Measurements from ENCODE around the gene PRDM16.

The PRDM16 gene

DNA sequence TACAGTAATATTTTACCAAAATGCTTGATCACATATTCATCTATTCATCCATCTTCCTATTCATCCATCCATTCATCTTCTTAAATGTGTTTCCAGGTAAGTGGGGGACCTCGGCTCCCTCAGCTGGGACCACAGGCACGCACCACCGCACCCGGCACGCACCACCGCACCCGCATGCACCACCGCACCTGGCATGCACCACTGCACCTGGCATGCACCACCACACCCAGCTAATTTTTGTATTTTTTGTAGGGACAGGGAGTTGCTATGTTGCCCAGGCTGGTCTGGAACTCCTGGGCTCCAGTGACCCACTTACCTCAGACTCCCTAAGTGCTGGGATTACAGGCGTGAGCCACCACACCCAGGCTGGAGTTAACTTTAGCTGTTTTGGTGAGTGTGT is 26.5 kb upstream of the PRDM16 start:
- no peak for DNase-seq (ENCODE audit: low spot score)
- TF ChIP-seq, protein P1, sequence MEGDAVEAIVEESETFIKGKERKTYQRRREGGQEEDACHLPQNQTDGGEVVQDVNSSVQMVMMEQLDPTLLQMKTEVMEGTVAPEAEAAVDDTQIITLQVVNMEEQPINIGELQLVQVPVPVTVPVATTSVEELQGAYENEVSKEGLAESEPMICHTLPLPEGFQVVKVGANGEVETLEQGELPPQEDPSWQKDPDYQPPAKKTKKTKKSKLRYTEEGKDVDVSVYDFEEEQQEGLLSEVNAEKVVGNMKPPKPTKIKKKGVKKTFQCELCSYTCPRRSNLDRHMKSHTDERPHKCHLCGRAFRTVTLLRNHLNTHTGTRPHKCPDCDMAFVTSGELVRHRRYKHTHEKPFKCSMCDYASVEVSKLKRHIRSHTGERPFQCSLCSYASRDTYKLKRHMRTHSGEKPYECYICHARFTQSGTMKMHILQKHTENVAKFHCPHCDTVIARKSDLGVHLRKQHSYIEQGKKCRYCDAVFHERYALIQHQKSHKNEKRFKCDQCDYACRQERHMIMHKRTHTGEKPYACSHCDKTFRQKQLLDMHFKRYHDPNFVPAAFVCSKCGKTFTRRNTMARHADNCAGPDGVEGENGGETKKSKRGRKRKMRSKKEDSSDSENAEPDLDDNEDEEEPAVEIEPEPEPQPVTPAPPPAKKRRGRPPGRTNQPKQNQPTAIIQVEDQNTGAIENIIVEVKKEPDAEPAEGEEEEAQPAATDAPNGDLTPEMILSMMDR (IDR thresholded peaks at IDR 0.05; ENCODE audit: borderline replicate concordance, control extremely low read depth, extremely low read depth, insufficient read depth, missing control alignments), result no peak
- in situ Hi-C loops (cut with MboI; ENCODE audit: low sequenced_read_pairs, unreplicated experiment), result no loop called here

DNA sequence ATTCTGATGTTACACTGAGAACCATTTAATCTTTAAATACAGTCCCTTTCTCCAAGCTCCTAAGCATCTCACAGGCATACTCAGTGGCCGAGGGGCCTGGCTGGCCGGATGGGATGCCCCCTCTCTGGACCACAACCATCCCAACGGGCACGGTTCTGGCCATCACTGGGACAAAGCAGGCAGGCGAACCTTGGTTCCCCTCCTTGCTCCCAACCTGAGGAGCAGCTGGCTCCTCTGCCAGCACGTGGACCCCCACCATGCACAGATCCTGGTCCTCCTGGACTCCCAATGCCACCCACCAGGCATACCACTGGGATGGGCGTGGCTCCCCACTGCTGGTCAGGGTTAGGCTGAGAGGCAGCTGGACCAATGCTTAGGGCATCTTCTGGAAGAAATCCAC is 19.8 kb upstream of the PRDM16 start:
- TF ChIP-seq, protein P1 (IDR thresholded peaks at IDR 0.05; ENCODE audit: borderline replicate concordance, control extremely low read depth, extremely low read depth, insufficient read depth, missing control alignments), result no peak
- in situ Hi-C loops (cut with MboI; ENCODE audit: low sequenced_read_pairs, unreplicated experiment), result no loop called here
- no peak for DNase-seq (ENCODE audit: low spot score)

DNA sequence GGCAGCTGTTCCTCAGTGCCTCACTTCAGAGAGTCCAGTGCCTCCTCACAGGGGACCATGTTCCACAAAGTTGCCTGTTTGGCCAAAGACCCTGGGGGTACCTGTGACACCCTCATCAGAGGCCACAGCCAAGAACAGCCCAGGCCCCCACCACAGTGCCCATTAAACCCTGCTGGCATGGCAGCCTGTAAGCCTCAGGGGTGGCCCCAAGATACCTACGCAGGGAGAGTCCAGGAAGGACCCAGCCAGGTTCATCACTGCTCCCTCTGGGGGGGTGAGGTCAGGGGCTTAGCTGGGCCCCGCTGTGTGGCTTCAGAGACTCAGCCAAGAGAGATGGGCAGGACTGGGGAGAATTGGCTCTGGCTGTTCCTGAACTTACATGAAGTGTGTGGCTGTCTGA is 19.1 kb upstream of the PRDM16 start:
- DNase-seq (ENCODE audit: low spot score), result no peak
- in situ Hi-C loops (cut with MboI; ENCODE audit: low sequenced_read_pairs, unreplicated experiment), result no loop called here
- TF ChIP-seq, protein P1 (IDR thresholded peaks at IDR 0.05; ENCODE audit: borderline replicate concordance, control extremely low read depth, extremely low read depth, insufficient read depth, missing control alignments), result no peak

DNA sequence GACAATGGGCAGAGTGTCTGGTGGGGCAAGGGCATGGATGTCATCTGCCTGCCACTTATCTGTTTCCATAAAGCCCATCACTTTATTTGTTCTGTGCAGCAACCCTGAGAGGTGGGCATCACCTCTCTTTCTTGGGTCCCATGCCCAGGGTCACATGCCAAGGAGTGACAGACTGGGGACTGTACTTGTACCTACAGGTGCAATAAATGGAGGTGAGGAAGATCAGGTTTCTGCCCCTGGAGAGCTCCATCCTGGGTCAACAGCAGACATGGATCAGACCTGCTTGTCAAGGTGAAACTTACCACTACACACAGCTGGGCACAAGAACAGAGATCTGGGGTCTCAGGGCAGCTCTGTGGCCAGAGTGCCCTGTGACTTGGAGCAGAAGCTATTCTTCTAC is 18.4 kb upstream of the PRDM16 start:
- TF ChIP-seq, protein P1 (IDR thresholded peaks at IDR 0.05; ENCODE audit: borderline replicate concordance, control extremely low read depth, extremely low read depth, insufficient read depth, missing control alignments), result no peak

DNA sequence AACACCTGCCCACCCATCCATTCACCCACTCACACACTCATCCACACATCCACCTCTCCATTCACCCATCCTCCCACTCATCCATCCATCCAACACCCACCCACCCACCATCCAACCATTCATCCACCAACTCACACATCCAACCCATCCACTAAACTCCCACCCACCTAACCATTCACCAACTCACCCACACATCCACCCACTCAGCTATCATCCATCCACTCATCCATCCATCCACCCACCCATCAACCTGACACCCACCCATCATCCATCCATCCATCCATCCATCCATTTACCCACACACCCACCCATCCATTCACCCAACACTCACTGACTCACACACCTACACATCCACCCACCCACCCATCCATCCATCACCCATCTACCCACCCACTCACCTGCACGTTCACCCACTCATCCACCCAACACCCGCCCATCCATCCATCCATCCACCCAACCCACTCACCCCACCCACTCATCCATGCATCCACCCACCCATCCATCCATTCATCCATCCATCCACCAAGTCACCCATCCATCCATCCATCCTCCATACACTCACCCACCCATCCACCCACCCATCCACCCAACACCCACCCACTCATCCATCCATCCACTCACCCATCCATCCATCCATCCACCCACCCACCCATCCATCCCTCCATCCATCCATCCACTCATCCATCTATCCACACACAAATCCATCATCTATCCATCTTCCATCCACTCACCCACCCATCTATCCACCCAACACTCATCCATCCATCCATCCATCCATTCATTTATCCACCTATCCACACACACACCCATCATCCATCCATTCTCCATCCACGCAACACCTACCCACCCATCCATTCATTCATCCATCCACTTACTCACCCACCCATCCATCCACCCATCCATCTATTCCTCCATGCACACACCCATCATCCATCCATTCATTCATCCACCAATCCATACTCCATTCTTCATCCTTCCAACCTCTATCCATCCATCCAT is 17.4 kb upstream of the PRDM16 start:
- TF ChIP-seq, protein P1 (IDR thresholded peaks at IDR 0.05; ENCODE audit: borderline replicate concordance, control extremely low read depth, extremely low read depth, insufficient read depth, missing control alignments), result no peak
- no peak for DNase-seq (ENCODE audit: low spot score)
- in situ Hi-C loops (cut with MboI; ENCODE audit: low sequenced_read_pairs, unreplicated experiment), result no loop called here

More for the DNA sequence above, 18.4 kb upstream of the PRDM16 start:
- in situ Hi-C loops (cut with MboI; ENCODE audit: low sequenced_read_pairs, unreplicated experiment), result no loop called here
- DNase-seq (ENCODE audit: low spot score), result no peak

DNA sequence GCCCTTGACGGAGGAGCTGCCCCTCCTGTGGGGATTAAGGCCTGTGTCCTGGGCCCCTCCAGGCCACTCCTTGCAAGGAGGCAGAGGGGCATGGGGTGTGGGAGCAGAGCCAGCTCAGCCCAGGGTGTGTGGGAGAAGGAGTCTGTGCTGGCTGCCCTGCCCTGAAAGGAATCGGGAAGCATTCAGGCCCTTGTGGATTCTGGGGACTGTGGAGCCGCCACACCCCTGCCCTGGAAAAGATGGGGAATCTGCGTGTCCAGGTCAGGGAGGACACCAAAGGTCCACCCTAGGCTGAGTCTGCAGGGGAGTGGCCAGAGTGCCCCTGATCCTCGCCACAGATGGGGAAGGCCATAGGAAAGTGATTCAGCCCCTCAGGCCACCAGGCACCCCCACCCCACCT is 16.5 kb upstream of the PRDM16 start:
- DNase-seq (ENCODE audit: low spot score), result no peak
- TF ChIP-seq, protein P1 (IDR thresholded peaks at IDR 0.05; ENCODE audit: borderline replicate concordance, control extremely low read depth, extremely low read depth, insufficient read depth, missing control alignments), result no peak
- in situ Hi-C loops (cut with MboI; ENCODE audit: low sequenced_read_pairs, unreplicated experiment), result no loop called here
